DOHH2 (cell line): Measurements from ENCODE around the gene NAGS.

Experiments used
- H3F3A ChIP-seq: fragments of 200-600 bp; sonication (generic), shearing (Covaris generic); 2 replicates; pipeline ENCODE4 v1.6.0; 2016; ENCODE audit warnings: antibody characterized with exemption, mild to moderate bottlenecking; ENCODE audit not compliant: control insufficient read depth, insufficient read depth
- H3K27ac ChIP-seq: fragments of 200-600 bp; sonication (generic); 2 replicates; pipeline ENCODE4 v1.5.1; 2014; ENCODE audit warnings: low read depth, mild to moderate bottlenecking, low read length, moderate library complexity
- H3K27me3 ChIP-seq: fragments of 200-600 bp; sonication (generic); 2 replicates; pipeline ENCODE4 v1.6.1; 2014; ENCODE audit warnings: mild to moderate bottlenecking, low read length, mixed read lengths; ENCODE audit not compliant: control insufficient read depth
- H3K36me3 ChIP-seq: fragments of 200-600 bp; sonication (generic); 2 replicates; pipeline ENCODE4 v1.6.1; 2014; ENCODE audit warnings: mild to moderate bottlenecking, low read length, moderate library complexity, mixed read lengths; ENCODE audit not compliant: control insufficient read depth
- H3K4me1 ChIP-seq: fragments of 200-600 bp; sonication (generic); 2 replicates; pipeline ENCODE4 v1.6.1; 2014; ENCODE audit warnings: mild to moderate bottlenecking, low read length, mixed read lengths; ENCODE audit not compliant: control insufficient read depth
- H3K4me2 ChIP-seq: fragments of 200-600 bp; sonication (generic); 2 replicates; pipeline ENCODE4 v1.6.0; 2014; ENCODE audit warnings: mild to moderate bottlenecking, low read length, moderate library complexity
- H3K4me3 ChIP-seq: fragments of 200-600 bp; sonication (generic); 2 replicates; pipeline ENCODE4 v1.5.1; 2014; ENCODE audit warnings: mild to moderate bottlenecking, low read length, mixed read lengths
- H3K79me2 ChIP-seq: fragments of 200-600 bp; sonication (generic); 2 replicates; pipeline ENCODE4 v1.6.1; 2014; ENCODE audit warnings: mild to moderate bottlenecking, low read length, mixed read lengths; ENCODE audit not compliant: control insufficient read depth
- H3K9me2 ChIP-seq: fragments of 200-600 bp; sonication (generic); replicated peaks from 2 replicates; pipeline ENCODE4 v1.6.1; 2014; ENCODE audit warnings: mild to moderate bottlenecking, low read length, mixed read lengths; ENCODE audit not compliant: control insufficient read depth
- H3K9me3 ChIP-seq: fragments of 200-600 bp; sonication (generic); 2 replicates; pipeline ENCODE4 v1.6.1; 2014; ENCODE audit warnings: antibody characterized with exemption, low read length, mixed read lengths; ENCODE audit not compliant: control insufficient read depth, insufficient read depth
- H4K20me1 ChIP-seq: fragments of 200-600 bp; sonication (generic); 2 replicates; pipeline ENCODE4 v1.6.0; 2014; ENCODE audit warnings: low read depth, mild to moderate bottlenecking, antibody characterized with exemption, low read length, moderate library complexity; ENCODE audit not compliant: control insufficient read depth, insufficient read depth
- EZH2phosphoT487 ChIP-seq: fragments of 200-600 bp; sonication (generic); IDR thresholded peaks from 2 replicates; pipeline ENCODE4 v1.6.1; 2017; ENCODE audit warnings: borderline replicate concordance, mild to moderate bottlenecking, antibody characterized with exemption, low read length, moderate library complexity, mixed read lengths
- TF ChIP-seq, protein P1 (sequence below): fragments of 200-600 bp; sonication (generic); IDR thresholded peaks from one replicate; pipeline ENCODE4 v1.5.1; 2014; ENCODE audit warnings: antibody characterized with exemption, mild to moderate bottlenecking, low read depth, low read length; ENCODE audit not compliant: poor library complexity, severe bottlenecking

Gene NAGS

DNA sequence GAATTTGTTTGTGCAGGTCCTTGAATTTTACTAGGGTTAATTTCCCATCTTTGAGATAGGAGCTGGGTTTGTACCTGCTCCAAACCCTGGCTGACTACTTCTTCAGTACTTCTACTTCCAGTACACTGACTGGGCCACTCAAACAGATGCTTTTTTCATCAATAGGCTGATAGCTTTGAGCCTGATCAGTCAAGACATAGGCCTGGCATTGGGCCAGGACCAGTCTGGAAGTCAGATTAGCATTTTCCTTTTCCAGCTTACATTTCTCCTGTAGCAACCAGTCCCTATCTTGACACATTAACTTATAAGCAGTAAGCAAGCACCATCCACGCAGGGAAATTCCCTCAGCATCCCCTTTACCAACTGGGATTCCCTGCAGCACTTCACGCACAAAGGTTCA, 17.8 kb downstream of the NAGS start:
- H3K9me3 ChIP-seq: no peaks in the 10 kb centered on the region
- TF ChIP-seq EZH2phosphoT487: no peak
- TF ChIP-seq, protein P1, sequence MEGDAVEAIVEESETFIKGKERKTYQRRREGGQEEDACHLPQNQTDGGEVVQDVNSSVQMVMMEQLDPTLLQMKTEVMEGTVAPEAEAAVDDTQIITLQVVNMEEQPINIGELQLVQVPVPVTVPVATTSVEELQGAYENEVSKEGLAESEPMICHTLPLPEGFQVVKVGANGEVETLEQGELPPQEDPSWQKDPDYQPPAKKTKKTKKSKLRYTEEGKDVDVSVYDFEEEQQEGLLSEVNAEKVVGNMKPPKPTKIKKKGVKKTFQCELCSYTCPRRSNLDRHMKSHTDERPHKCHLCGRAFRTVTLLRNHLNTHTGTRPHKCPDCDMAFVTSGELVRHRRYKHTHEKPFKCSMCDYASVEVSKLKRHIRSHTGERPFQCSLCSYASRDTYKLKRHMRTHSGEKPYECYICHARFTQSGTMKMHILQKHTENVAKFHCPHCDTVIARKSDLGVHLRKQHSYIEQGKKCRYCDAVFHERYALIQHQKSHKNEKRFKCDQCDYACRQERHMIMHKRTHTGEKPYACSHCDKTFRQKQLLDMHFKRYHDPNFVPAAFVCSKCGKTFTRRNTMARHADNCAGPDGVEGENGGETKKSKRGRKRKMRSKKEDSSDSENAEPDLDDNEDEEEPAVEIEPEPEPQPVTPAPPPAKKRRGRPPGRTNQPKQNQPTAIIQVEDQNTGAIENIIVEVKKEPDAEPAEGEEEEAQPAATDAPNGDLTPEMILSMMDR: no peak
- H3K27me3 ChIP-seq: no peaks in the 10 kb centered on the region
- H3K79me2 ChIP-seq: no peaks in the 10 kb centered on the region
- H3K27ac ChIP-seq: no peak overlapping the region
- no peaks in the 10 kb centered on the region for H3F3A ChIP-seq
- no peak overlapping the region for H3K4me2 ChIP-seq
- no peaks in the 10 kb centered on the region for H3K4me1 ChIP-seq
- H3K9me2 ChIP-seq: no peaks in the 10 kb centered on the region
- H4K20me1 ChIP-seq: no peaks in the 10 kb centered on the region
- H3K4me3 ChIP-seq: no peak overlapping the region
- H3K36me3 ChIP-seq: no peaks in the 10 kb centered on the region; the same call in 1 of the 2 replicates

DNA sequence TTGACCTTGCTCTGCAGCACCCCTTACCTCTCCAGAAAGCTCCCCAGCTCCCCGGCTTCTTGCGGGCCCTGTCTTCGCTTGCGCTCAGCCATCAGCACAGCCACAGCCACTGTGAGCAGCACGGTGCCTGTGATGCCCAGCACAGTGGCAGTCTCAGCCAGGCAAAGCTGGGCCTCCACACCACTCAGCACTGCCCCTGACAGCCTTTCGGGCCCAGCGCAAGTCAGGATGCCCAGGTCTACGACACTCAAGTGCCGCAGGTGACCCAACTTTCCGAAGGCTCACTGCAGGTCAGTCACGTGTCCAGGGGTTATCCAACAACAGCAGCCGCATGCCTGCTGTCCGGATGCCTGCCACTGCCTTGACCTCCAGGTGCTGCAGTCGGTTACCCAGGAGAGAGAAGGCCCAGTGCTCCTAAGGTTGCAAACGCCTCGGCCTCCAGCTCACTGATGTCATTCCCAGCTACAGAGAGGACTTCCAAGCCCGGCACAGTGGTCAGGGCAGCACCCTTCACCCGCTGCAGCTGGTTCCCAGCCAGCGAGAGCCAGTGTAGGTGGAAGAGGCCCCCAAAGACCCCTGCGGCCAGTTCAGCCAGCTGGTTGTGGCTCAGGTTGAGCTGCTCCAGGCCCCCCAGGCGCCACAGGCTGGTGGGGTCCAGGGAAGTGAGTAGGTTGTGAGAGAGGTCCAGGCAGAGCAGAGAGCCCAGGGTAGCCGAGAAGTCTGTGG, 19.3 kb downstream of the NAGS start:
- no peak overlapping the region for H3K4me2 ChIP-seq
- H4K20me1 ChIP-seq: no peaks in the 10 kb centered on the region
- H3F3A ChIP-seq: no peaks in the 10 kb centered on the region
- no peak overlapping the region for H3K4me3 ChIP-seq
- no peaks in the 10 kb centered on the region for H3K27me3 ChIP-seq
- H3K9me2 ChIP-seq: no peaks in the 10 kb centered on the region
- no peaks in the 10 kb centered on the region; the same call in 1 of the 2 replicates for H3K36me3 ChIP-seq
- no peaks in the 10 kb centered on the region for H3K4me1 ChIP-seq
- no peaks in the 10 kb centered on the region for H3K9me3 ChIP-seq
- TF ChIP-seq, protein P1: no peak
- TF ChIP-seq EZH2phosphoT487: no peak
- no peaks in the 10 kb centered on the region for H3K79me2 ChIP-seq
- no peak overlapping the region for H3K27ac ChIP-seq

DNA sequence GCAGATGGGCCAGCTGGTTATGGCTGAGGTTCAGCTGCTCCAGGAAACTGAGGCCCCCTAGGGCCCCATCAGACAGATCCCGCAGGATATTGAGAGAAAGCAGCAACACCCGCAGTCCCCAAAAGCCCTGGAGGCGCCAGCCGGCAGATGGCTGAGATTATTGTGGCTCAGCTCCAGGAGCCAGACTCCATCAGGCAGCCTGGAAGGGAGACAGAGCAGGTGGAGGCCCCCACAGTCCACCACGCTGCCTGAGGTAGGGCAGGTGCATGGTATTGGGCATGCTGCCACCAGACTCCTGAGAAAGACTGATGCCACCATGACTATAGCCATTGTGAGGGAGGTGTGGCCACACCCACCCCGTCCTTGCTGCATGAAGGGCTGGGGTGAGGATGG, 19.8 kb downstream of the NAGS start:
- H3K27me3 ChIP-seq: no peaks in the 10 kb centered on the region
- no peaks in the 10 kb centered on the region for H3F3A ChIP-seq
- H3K36me3 ChIP-seq: peaks cover under 1% of the 10 kb centered on the region; the same call in 1 of the 2 replicates
- H3K9me3 ChIP-seq: no peaks in the 10 kb centered on the region
- no peak for TF ChIP-seq EZH2phosphoT487
- TF ChIP-seq, protein P1: no peak
- no peak overlapping the region for H3K27ac ChIP-seq
- no peaks in the 10 kb centered on the region for H3K79me2 ChIP-seq
- H3K4me2 ChIP-seq: no peak overlapping the region
- no peaks in the 10 kb centered on the region for H3K4me1 ChIP-seq
- H3K4me3 ChIP-seq: no peak overlapping the region
- no peaks in the 10 kb centered on the region for H4K20me1 ChIP-seq
- no peaks in the 10 kb centered on the region for H3K9me2 ChIP-seq
